B cell (primary cell): ENCODE measurements around the gene RAD51B.

Source experiments
- CTCF ChIP-seq: fragments of 200-600 bp; IDR thresholded peaks from one replicate; pipeline ENCODE4 v1.8.0; 2022; ENCODE audit warnings: antibody characterized with exemption, mild to moderate bottlenecking
- EZH2 ChIP-seq: IDR thresholded peaks from 2 replicates; pipeline ENCODE4 v1.6.1; 2012; ENCODE audit warnings: borderline replicate concordance, low read depth, mild to moderate bottlenecking, moderate library complexity, low read length; ENCODE audit not compliant: insufficient read depth, poor library complexity, severe bottlenecking

- no peak for TF ChIP-seq EZH2
- TF ChIP-seq CTCF: no peak
Observed at GRCh38 chr14:68666899-68667298, 847.3 kb downstream of the RAD51B start.
